ENCODE measurements around the gene ALLC. TPM values are rescaled to one million over a fixed set of nuclear protein-coding genes. Genes with fewer than 3 reads are reported as not detected.

ALLC gene
- total and polyA plus RNA-seq, 9 of the 15 experiments (the other 6 are each of a cell fraction or from before 2014, with no cell fraction given) = not detected

DNA sequence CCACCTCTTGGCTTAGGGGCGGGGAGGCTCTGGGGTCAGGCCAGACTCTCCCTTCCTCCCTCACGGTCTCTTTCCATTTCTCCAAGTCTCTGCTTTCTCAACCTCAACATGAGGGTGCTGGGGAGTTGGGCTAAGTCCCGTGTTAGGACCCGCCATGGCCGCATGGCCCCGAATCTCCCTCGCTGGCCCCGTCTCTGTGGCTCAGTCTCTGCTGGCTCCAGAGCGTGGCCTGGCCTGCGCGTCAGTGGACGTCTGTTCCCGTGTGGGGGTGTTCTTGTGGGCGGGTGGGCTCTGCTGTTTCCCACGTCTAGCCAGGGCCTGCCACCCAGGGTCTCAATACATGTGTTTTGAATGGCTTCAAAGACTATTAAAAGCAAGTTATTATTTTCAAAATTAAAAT is 12.4 kb downstream of the ALLC start:
- intact Hi-C loops (cut with micrococcal nuclease) (no loop called here), in situ Hi-C loops (cut with MboI) (loop anchor here (25.0 kb wide), 1 partner anchor 1558 kb away; no protein-coding TSS in a partner anchor)
- H3K4me2 ChIP-seq (ENCODE audit: insufficient read depth, low read length) = no peak overlapping the region
- no peak overlapping the region for H2AFZ ChIP-seq (ENCODE audit: low read depth, low read length)
- H3K4me1 ChIP-seq (replicated peaks in 1 of 2; ENCODE audit: control insufficient read depth in 2 of 2, insufficient read depth in 2 of 2, low read length in 2 of 2) = peaks cover 0 to 3% of the 10 kb centered on the region in 2 experiments; a peak in 1 of 5 replicates
- H3K27ac ChIP-seq (ENCODE audit: extremely low read depth, low read depth, low read length) = no peak overlapping the region
- 5% methylated on average over 14 of the region's 15 CpGs for WGBS (ENCODE audit: insufficient coverage, low coverage, missing lambda C conversion rate)
- no peaks in the 10 kb centered on the region for H3K36me3 ChIP-seq (ENCODE audit: control insufficient read depth, insufficient read depth, low read length)
- peaks cover 41 to 64% of the 10 kb centered on the region in 2 experiments for H3K27me3 ChIP-seq (ENCODE audit: control insufficient read depth in 2 of 2, insufficient read depth in 2 of 2, low read length in 2 of 2)
- FAIRE-seq = no peak
- no peaks in the 10 kb centered on the region for H3K9me1 ChIP-seq (ENCODE audit: control insufficient read depth, insufficient read depth, low read length)
- H3K9ac ChIP-seq (ENCODE audit: insufficient read depth in 1 of 2, low read depth in 2 of 2, low read length in 2 of 2) = peak overlapping the region in 1 of 2 experiments; percentile 52; a peak in 1 of 4 replicates
- no TSS peak for BruUV-seq (replicated peaks)
- H3K4me3 ChIP-seq = no peak overlapping the region
- CTCF ChIA-PET (ENCODE audit: low intra/inter-chr PET ratio) = no interaction called here
- no peaks in the 10 kb centered on the region for H3K79me2 ChIP-seq (ENCODE audit: control insufficient read depth, insufficient read depth, low read length)
- DNase-seq (ENCODE audit: extremely low read depth in 1 of 4, low spot score in 3 of 4) = no peak
- H4K20me1 ChIP-seq (replicated peaks; ENCODE audit: control insufficient read depth, insufficient read depth, low read length) = no peaks in the 10 kb centered on the region
- ATAC-seq = peak; percentile 54
- H3K9me3 ChIP-seq (replicated peaks; ENCODE audit: control insufficient read depth, insufficient read depth, low read depth, low read length) = no peaks in the 10 kb centered on the region
- POLR2A ChIA-PET = no interaction called here
- no peak for TF ChIP-seq ZNF311 (CRISPR knock-in tag; IDR thresholded peaks at IDR 0.05)
- TF ChIP-seq ZNF354B (CRISPR knock-in tag; IDR thresholded peaks at IDR 0.05) = no peak
- TF ChIP-seq, protein P1, sequence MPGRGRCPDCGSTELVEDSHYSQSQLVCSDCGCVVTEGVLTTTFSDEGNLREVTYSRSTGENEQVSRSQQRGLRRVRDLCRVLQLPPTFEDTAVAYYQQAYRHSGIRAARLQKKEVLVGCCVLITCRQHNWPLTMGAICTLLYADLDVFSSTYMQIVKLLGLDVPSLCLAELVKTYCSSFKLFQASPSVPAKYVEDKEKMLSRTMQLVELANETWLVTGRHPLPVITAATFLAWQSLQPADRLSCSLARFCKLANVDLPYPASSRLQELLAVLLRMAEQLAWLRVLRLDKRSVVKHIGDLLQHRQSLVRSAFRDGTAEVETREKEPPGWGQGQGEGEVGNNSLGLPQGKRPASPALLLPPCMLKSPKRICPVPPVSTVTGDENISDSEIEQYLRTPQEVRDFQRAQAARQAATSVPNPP (IDR thresholded peaks at IDR 0.05; ENCODE audit: borderline replicate concordance, insufficient read depth, insufficient read length) = no peak
- TF ChIP-seq NFRKB (IDR thresholded peaks at IDR 0.05; ENCODE audit: low read depth) = no peak
- TF ChIP-seq, protein P2, sequence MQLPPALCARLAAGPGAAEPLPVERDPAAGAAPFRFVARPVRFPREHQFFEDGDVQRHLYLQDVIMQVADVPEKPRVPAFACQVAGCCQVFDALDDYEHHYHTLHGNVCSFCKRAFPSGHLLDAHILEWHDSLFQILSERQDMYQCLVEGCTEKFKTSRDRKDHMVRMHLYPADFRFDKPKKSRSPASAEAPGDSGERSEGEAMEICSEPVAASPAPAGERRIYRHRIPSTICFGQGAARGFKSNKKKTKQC (CRISPR knock-in tag; IDR thresholded peaks at IDR 0.05) = no peak
- TF ChIP-seq, protein P3, sequence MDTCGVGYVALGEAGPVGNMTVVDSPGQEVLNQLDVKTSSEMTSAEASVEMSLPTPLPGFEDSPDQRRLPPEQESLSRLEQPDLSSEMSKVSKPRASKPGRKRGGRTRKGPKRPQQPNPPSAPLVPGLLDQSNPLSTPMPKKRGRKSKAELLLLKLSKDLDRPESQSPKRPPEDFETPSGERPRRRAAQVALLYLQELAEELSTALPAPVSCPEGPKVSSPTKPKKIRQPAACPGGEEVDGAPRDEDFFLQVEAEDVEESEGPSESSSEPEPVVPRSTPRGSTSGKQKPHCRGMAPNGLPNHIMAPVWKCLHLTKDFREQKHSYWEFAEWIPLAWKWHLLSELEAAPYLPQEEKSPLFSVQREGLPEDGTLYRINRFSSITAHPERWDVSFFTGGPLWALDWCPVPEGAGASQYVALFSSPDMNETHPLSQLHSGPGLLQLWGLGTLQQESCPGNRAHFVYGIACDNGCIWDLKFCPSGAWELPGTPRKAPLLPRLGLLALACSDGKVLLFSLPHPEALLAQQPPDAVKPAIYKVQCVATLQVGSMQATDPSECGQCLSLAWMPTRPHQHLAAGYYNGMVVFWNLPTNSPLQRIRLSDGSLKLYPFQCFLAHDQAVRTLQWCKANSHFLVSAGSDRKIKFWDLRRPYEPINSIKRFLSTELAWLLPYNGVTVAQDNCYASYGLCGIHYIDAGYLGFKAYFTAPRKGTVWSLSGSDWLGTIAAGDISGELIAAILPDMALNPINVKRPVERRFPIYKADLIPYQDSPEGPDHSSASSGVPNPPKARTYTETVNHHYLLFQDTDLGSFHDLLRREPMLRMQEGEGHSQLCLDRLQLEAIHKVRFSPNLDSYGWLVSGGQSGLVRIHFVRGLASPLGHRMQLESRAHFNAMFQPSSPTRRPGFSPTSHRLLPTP (IDR thresholded peaks at IDR 0.05; ENCODE audit: borderline replicate concordance, extremely low read depth, insufficient read length) = no peak
- TF ChIP-seq HCFC1 (IDR thresholded peaks at IDR 0.05; ENCODE audit: low read depth, low read length) = no peak
- TF ChIP-seq MIER1 (IDR thresholded peaks at IDR 0.05; ENCODE audit: low read depth) = no peak
- no peak for TF ChIP-seq BHLHE40 (IDR thresholded peaks at IDR 0.05; ENCODE audit: low read length)
- TF ChIP-seq, protein P4, sequence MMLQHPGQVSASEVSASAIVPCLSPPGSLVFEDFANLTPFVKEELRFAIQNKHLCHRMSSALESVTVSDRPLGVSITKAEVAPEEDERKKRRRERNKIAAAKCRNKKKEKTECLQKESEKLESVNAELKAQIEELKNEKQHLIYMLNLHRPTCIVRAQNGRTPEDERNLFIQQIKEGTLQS (IDR thresholded peaks at IDR 0.05) = no peak
- TF ChIP-seq, protein P4 (CRISPR knock-in tag; conservative IDR thresholded peaks at IDR 0.05) = no peak
- no peak for TF ChIP-seq SRSF1 (IDR thresholded peaks at IDR 0.05; ENCODE audit: low read depth, low read length)
- TF ChIP-seq ZFP36 (IDR thresholded peaks at IDR 0.05; ENCODE audit: low read depth, low read length, partially characterized antibody) = no peak
- TF ChIP-seq TAF7 (tag; IDR thresholded peaks at IDR 0.05) = no peak
- no peak for TF ChIP-seq MTA3 (IDR thresholded peaks at IDR 0.05; ENCODE audit: borderline replicate concordance)
- no peak for TF ChIP-seq TCF7L2 (IDR thresholded peaks at IDR 0.05; ENCODE audit: low read depth, low read length)
- no peak for TF ChIP-seq EP400 (IDR thresholded peaks at IDR 0.05)
- TF ChIP-seq, protein P5, sequence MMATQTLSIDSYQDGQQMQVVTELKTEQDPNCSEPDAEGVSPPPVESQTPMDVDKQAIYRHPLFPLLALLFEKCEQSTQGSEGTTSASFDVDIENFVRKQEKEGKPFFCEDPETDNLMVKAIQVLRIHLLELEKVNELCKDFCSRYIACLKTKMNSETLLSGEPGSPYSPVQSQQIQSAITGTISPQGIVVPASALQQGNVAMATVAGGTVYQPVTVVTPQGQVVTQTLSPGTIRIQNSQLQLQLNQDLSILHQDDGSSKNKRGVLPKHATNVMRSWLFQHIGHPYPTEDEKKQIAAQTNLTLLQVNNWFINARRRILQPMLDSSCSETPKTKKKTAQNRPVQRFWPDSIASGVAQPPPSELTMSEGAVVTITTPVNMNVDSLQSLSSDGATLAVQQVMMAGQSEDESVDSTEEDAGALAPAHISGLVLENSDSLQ (IDR thresholded peaks at IDR 0.05) = no peak

Measured in K562 (cell line).